B cell (primary cell): ENCODE measurements around the gene ADAMTS13. TPM values are rescaled to one million over a fixed set of nuclear protein-coding genes. Genes with fewer than 3 reads are reported as not detected.

Experiments used
- ATAC-seq: fragments of 200-7000 bp; cut with Tn5 transposase; one replicate; pipeline ENCODE4 v1.10.0; 2021; ENCODE audit warnings: low read depth, mild to moderate bottlenecking, moderate number of reproducible peaks, moderate library complexity
- CTCF ChIA-PET: fragments of 350-600 bp; sonication (Branson Sonifier 250); formaldehyde crosslinking; loops from one replicate; lab custom pipeline; 2021; ENCODE audit warnings: antibody characterized with exemption, inconsistent platforms; lab: Charles Lee
- POLR2A ChIA-PET: fragments of 350-600 bp; sonication (Branson Sonifier 250); formaldehyde crosslinking; loops from one replicate; lab custom pipeline; 2021; ENCODE audit warnings: antibody characterized with exemption; lab: Charles Lee
- DNase-seq: peaks from one replicate; pipeline ENCODE4 v3.0.0; 2013
- H2AFZ ChIP-seq: 2 replicates; pipeline ENCODE4 v1.6.1; 2012; ENCODE audit warnings: mild to moderate bottlenecking, low read depth, low read length; ENCODE audit not compliant: insufficient read depth, poor library complexity, severe bottlenecking
- H3K27ac ChIP-seq, 2 donors: 1 replicate in 1 of 2; 2 replicates in 1 of 2; pipeline ENCODE4 v1.5.1; 2012 to 2013; ENCODE audit warnings: low read length in 2 of 2, mild to moderate bottlenecking in 2 of 2, moderate library complexity in 1 of 2
- H3K27me3 ChIP-seq, 4 experiments: fragments of 200-600 bp in 1 of 4; sonication (generic) in 1 of 4; replicated peaks in 1 of 4; 1 replicate in 2 of 4; 2 replicates in 2 of 4; pipeline versions ENCODE4 v1.6.1 to v1.7.0; 2013 to 2016; ENCODE audit warnings: low read length in 3 of 4, mild to moderate bottlenecking in 2 of 4, mixed read lengths in 1 of 4, moderate library complexity in 1 of 4; ENCODE audit not compliant: insufficient read depth in 4 of 4, control insufficient read depth in 3 of 4; ENCODE audit errors: control extremely low read depth in 1 of 4
- H3K36me3 ChIP-seq, 2 experiments: replicated peaks in 1 of 2; 1 replicate in 1 of 2; 2 replicates in 1 of 2; pipeline versions ENCODE4 v1.6.1 to v1.7.1; 2013; ENCODE audit warnings: low read length in 1 of 2; ENCODE audit not compliant: insufficient read depth in 2 of 2, control insufficient read depth in 1 of 2; ENCODE audit errors: control extremely low read depth in 1 of 2, extremely low read depth in 1 of 2
- H3K4me1 ChIP-seq, 2 donors: fragments of 200-600 bp in 1 of 2; sonication (generic) in 1 of 2; 1 replicate in 1 of 2; 2 replicates in 1 of 2; pipeline versions ENCODE4 v1.5.1 to v1.6.1; 2013 to 2017; ENCODE audit warnings: low read length in 2 of 2; ENCODE audit not compliant: control insufficient read depth in 2 of 2, insufficient read depth in 2 of 2
- H3K4me2 ChIP-seq: replicated peaks from 2 replicates; pipeline ENCODE3; 2012; ENCODE audit warnings: mild to moderate bottlenecking, low read depth, low read length; ENCODE audit not compliant: poor library complexity, severe bottlenecking
- H3K4me3 ChIP-seq, 5 experiments: fragments of 200-600 bp in 1 of 5; sonication (generic) in 1 of 5; 1 replicate in 3 of 5; 2 replicates in 2 of 5; pipeline versions ENCODE4 v1.5.1 to v1.7.0; 2011 to 2016; ENCODE audit warnings: low read length in 4 of 5, mild to moderate bottlenecking in 4 of 5, low read depth in 2 of 5, control low read depth in 1 of 5, moderate library complexity in 1 of 5; ENCODE audit not compliant: insufficient read depth in 1 of 5; ENCODE audit errors: control extremely low read depth in 1 of 5, extremely low read depth in 1 of 5
- H3K79me2 ChIP-seq: fragments of 200-600 bp; sonication (generic); one replicate; pipeline ENCODE4 v1.6.0; 2016; ENCODE audit warnings: low read length; ENCODE audit not compliant: control insufficient read depth, insufficient read depth
- H3K9ac ChIP-seq: fragments of 200-600 bp; sonication (generic); 2 replicates; pipeline ENCODE4 v1.6.1; 2017; ENCODE audit warnings: mild to moderate bottlenecking, low read length, moderate library complexity
- H3K9me3 ChIP-seq, 3 donors: one replicate each; pipeline versions ENCODE4 v1.6.1 to v1.7.1; 2013; ENCODE audit warnings: low read length in 2 of 3; ENCODE audit not compliant: control insufficient read depth in 2 of 3, insufficient read depth in 1 of 3; ENCODE audit errors: control extremely low read depth in 1 of 3
- H4K20me1 ChIP-seq: 2 replicates; pipeline ENCODE4 v1.6.0; 2012; ENCODE audit warnings: mild to moderate bottlenecking, low read length; ENCODE audit not compliant: insufficient read depth, control insufficient read depth, poor library complexity, severe bottlenecking
- H3K27ac Mint-ChIP-seq: one replicate; pipeline ENCODE4 v1.8.0; 2021; ENCODE audit warnings: mixed read lengths
- H3K27me3 Mint-ChIP-seq: one replicate; pipeline ENCODE4 v1.8.0; 2021; ENCODE audit warnings: mixed read lengths
- H3K4me1 Mint-ChIP-seq: one replicate; pipeline ENCODE4 v1.8.0; 2021; ENCODE audit warnings: mixed read lengths
- H3K4me3 Mint-ChIP-seq: one replicate; pipeline ENCODE4 v1.8.0; 2021; ENCODE audit warnings: mixed read lengths
- H3K9me3 Mint-ChIP-seq: one replicate; pipeline ENCODE4 v1.8.0; 2022; ENCODE audit warnings: mixed read lengths; ENCODE audit not compliant: insufficient read depth
- CTCF ChIP-seq: fragments of 200-600 bp; IDR thresholded peaks from one replicate; pipeline ENCODE4 v1.8.0; 2022; ENCODE audit warnings: antibody characterized with exemption, mild to moderate bottlenecking
- EZH2 ChIP-seq: IDR thresholded peaks from 2 replicates; pipeline ENCODE4 v1.6.1; 2012; ENCODE audit warnings: borderline replicate concordance, low read depth, mild to moderate bottlenecking, moderate library complexity, low read length; ENCODE audit not compliant: insufficient read depth, poor library complexity, severe bottlenecking
- WGBS: methylation state at CpG from one replicate; pipeline ENCODE4 v1.1.5; 2013; ENCODE audit warnings: missing lambda C conversion rate; ENCODE audit not compliant: insufficient coverage; 5-methylcytosine and 5-hydroxymethylcytosine counted together
- intact Hi-C: fragments of 100-400 bp; cut with micrococcal nuclease; formaldehyde crosslinking; loops from one replicate; pipeline ENCODE4 v1.10.0; 2022
- polyA plus RNA-seq: library from polyadenylated mRNA; depleted of rRNA; stranded (reverse); fragments of >200 nt; gene quantifications from 2 replicates; pipeline ENCODE4 v1.2.3, GENCODE V29; 2012
- total RNA-seq, 2 donors: library from RNA; stranded (reverse); fragments of 120-200 nt in 1 of 2; gene quantifications; 1 replicate in 1 of 2; 2 replicates in 1 of 2; pipeline versions ENCODE4 v1.2.3 to v1.2.4, GENCODE V29; 2013 to 2022

The ADAMTS13 gene
- total and polyA plus RNA-seq, 2 donors (not counting 1 experiment from before 2014, with no cell fraction given), result 2.5 to 5.7 TPM

GRCh38 chr9:133460405-133461175 lies 38.4 kb downstream of the ADAMTS13 start:
- Histone ChIP-seq H3K4me3 (peak overlapping the region in 4 of 5 experiments; percentile 78 to 86 (median 80)), H3K9ac (peak overlapping the region; percentile 98), H3K27ac (peak overlapping the region; percentile 83 to 98), H3K79me2 (peaks cover 13% of the 10 kb centered on the region), H3K9me3 (no peaks in the 10 kb centered on the region), H3K27me3 (no peaks in the 10 kb centered on the region), H3K4me1 (peaks cover 13 to 35% of the 10 kb centered on the region in 2 donors), H3K4me2 (peak overlapping the region; percentile 85), H3K36me3 (peaks cover 0 to 6% of the 10 kb centered on the region in 2 experiments), H4K20me1 (peaks cover 9% of the 10 kb centered on the region), H2AFZ (peak overlapping the region; percentile 80)
- Mint-ChIP-seq H3K27me3 (no peaks in the 10 kb centered on the region), H3K9me3 (no peaks in the 10 kb centered on the region), H3K4me1 (peaks cover 23% of the 10 kb centered on the region), H3K27ac (peak overlapping the region; percentile 98), H3K4me3 (peak overlapping the region; percentile 92)
- 22% methylated on average over 30 of the region's 30 CpGs for WGBS
- DNase-seq, result peak; percentile 92
- TF ChIP-seq EZH2 (no peak), CTCF (no peak)
- CTCF ChIA-PET, result interaction anchor here (1.2 to 2.2 kb wide), 6 partner anchors 17 to 42 kb away, joined by 3 to 7 read pairs (median 5); partner anchors contain the start of gene SLC2A6
- intact Hi-C loops, result loop anchor here (1.0 to 2.0 kb wide), 6 partner anchors 19 to 124 kb away; partner anchors contain the start of genes REXO4, STKLD1, SURF4 and SURF6
- POLR2A ChIA-PET, result interaction anchor here (0.5 to 2.8 kb wide), 7 partner anchors 18 to 563 kb away, joined by 3 to 28 read pairs (median 5); partner anchors contain the start of gene SLC2A6
- ATAC-seq, result peak; percentile 32

GRCh38 chr9:133461975-133462374 lies 39.8 kb downstream of the ADAMTS13 start:
- intact Hi-C loops, result loop anchor here (2.0 kb wide), 2 partner anchors 25 to 55 kb away; no protein-coding TSS in a partner anchor
- DNase-seq, result no peak

More at GRCh38 chr9:133461975-133462374, 39.8 kb downstream of the ADAMTS13 start:
- no peak overlapping the region for H3K9ac ChIP-seq
- peaks cover 0 to 6% of the 10 kb centered on the region in 2 experiments for H3K36me3 ChIP-seq
- H3K9me3 ChIP-seq, result no peaks in the 10 kb centered on the region
- no peak overlapping the region for H3K27ac Mint-ChIP-seq
- H3K4me1 ChIP-seq, result peaks cover 13 to 35% of the 10 kb centered on the region in 2 donors
- H4K20me1 ChIP-seq, result peaks cover 9% of the 10 kb centered on the region
- peaks cover 23% of the 10 kb centered on the region for H3K4me1 Mint-ChIP-seq
- no peak for ATAC-seq
- no peak overlapping the region for H3K4me3 ChIP-seq
- no peaks in the 10 kb centered on the region for H3K27me3 Mint-ChIP-seq
- no peak overlapping the region for H2AFZ ChIP-seq
- TF ChIP-seq EZH2, result no peak
- no peak for TF ChIP-seq CTCF
- H3K9me3 Mint-ChIP-seq, result no peaks in the 10 kb centered on the region
- no peak overlapping the region for H3K4me2 ChIP-seq
- ChIA-PET POLR2A (interaction anchor here (0.8 to 0.9 kb wide), 2 partner anchors 13 to 45 kb away, joined by 3 to 4 read pairs; no protein-coding TSS in a partner anchor), CTCF (no interaction called here)
- H3K27me3 ChIP-seq, result no peaks in the 10 kb centered on the region
- peak overlapping the region; percentile 92 for H3K4me3 Mint-ChIP-seq
- H3K27ac ChIP-seq, result no peak overlapping the region
- WGBS, result 77% methylated on average over 4 of the region's 4 CpGs
- H3K79me2 ChIP-seq, result peaks cover 13% of the 10 kb centered on the region
